HG03460 (cell line): ENCODE data around the gene CPTP.
A peak's percentile ranks its signal among the peaks of the same experiment; 100 is the strongest.
"Not testable (repeated sequence)": the region's sequence is repeated elsewhere in the genome, so short reads cannot be mapped to it uniquely, and the experiment has no call there.

Experiments
- ATAC-seq: cut with Tn5 transposase; IDR thresholded peaks from one replicate; pipeline ENCODE4 v1.9.1; 2021; ENCODE audit not compliant: unreplicated experiment

Gene CPTP

GRCh38 chr1:1360506-1361169 lies 36.0 kb downstream of the CPTP start:
- ATAC-seq, result no peak

GRCh38 chr1:1361233-1361981 lies 36.8 kb downstream of the CPTP start:
- no peak for ATAC-seq

GRCh38 chr1:1361982-1362423 lies 37.4 kb downstream of the CPTP start:
- no peak for ATAC-seq

GRCh38 chr1:1364266-1364665 lies 39.7 kb downstream of the CPTP start:
- ATAC-seq, result no peak

- no peak for ATAC-seq
Observed at GRCh38 chr1:1365875-1366698, 41.5 kb downstream of the CPTP start.

GRCh38 chr1:1366699-1367066 lies 42.1 kb downstream of the CPTP start:
- no peak for ATAC-seq

GRCh38 chr1:1367315-1367714 lies 42.7 kb downstream of the CPTP start:
- no peak for ATAC-seq

GRCh38 chr1:1370094-1370493 lies 45.5 kb downstream of the CPTP start:
- not testable (repeated sequence) for ATAC-seq

- ATAC-seq, result no peak
Observed at GRCh38 chr1:1370771-1371300, 46.2 kb downstream of the CPTP start.

- ATAC-seq, result no peak
Observed at GRCh38 chr1:1371364-1371745, 46.8 kb downstream of the CPTP start.

- ATAC-seq, result peak; percentile 30
Observed at GRCh38 chr1:1371746-1372711, 47.4 kb downstream of the CPTP start.

- no peak for ATAC-seq
Observed at GRCh38 chr1:1373051-1373814, 48.6 kb downstream of the CPTP start.

GRCh38 chr1:1373815-1374588 lies 49.4 kb downstream of the CPTP start:
- ATAC-seq, result no peak

GRCh38 chr1:1374589-1374928 lies 50.0 kb downstream of the CPTP start:
- ATAC-seq, result peak; percentile 4

- peak; percentile 84 for ATAC-seq
Observed at GRCh38 chr1:1374929-1375662, 50.5 kb downstream of the CPTP start, which contains the start of gene AURKAIP1. Gene AURKAIP1, minus strand, starts transcription at chr1:1375207. Its CDS starts 451 bp downstream, at chr1:1374756.

- no peak for ATAC-seq
Observed at GRCh38 chr1:1376551-1377226, 52.1 kb downstream of the CPTP start.

GRCh38 chr1:1377540-1378205 lies 53.1 kb downstream of the CPTP start:
- no peak for ATAC-seq
